Suprapubic skin (tissue), 4 donors: ENCODE results near the gene FBXL20.
A peak's percentile ranks its signal among the peaks of the same experiment; 100 is the strongest.

Experiments
- POLR2A ChIP-seq, 2 donors: fragments of 450-650 bp; IDR thresholded peaks; one replicate each; pipeline ENCODE4 v1.6.1; 2017; ENCODE audit warnings: antibody characterized with exemption in 2 of 2, mild to moderate bottlenecking in 2 of 2, moderate library complexity in 2 of 2
- POLR2AphosphoS5 ChIP-seq, 3 donors: sonication (generic); formaldehyde crosslinking; IDR thresholded peaks; one replicate each; pipeline ENCODE4 v1.6.1; 2017; ENCODE audit warnings: antibody characterized with exemption in 3 of 3
- TF ChIP-seq, protein P1 (sequence below), 2 donors: fragments of 200-600 bp in 1 of 2; fragments of 450-650 bp in 1 of 2; sonication (generic) in 1 of 2; IDR thresholded peaks; one replicate each; pipeline ENCODE4 v1.5.1; 2016 to 2019; ENCODE audit warnings: antibody characterized with exemption in 2 of 2, mild to moderate bottlenecking in 1 of 2, moderate library complexity in 1 of 2

GRCh38 chr17:39212841-39213480, 188.5 kb downstream of the FBXL20 start:
- TF ChIP-seq, protein P1, sequence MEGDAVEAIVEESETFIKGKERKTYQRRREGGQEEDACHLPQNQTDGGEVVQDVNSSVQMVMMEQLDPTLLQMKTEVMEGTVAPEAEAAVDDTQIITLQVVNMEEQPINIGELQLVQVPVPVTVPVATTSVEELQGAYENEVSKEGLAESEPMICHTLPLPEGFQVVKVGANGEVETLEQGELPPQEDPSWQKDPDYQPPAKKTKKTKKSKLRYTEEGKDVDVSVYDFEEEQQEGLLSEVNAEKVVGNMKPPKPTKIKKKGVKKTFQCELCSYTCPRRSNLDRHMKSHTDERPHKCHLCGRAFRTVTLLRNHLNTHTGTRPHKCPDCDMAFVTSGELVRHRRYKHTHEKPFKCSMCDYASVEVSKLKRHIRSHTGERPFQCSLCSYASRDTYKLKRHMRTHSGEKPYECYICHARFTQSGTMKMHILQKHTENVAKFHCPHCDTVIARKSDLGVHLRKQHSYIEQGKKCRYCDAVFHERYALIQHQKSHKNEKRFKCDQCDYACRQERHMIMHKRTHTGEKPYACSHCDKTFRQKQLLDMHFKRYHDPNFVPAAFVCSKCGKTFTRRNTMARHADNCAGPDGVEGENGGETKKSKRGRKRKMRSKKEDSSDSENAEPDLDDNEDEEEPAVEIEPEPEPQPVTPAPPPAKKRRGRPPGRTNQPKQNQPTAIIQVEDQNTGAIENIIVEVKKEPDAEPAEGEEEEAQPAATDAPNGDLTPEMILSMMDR (IDR thresholded peaks at IDR 0.05), result no peak
- TF ChIP-seq POLR2AphosphoS5 (IDR thresholded peaks at IDR 0.05), result peak in 1 of 3 donors; percentile 14
- no peak for TF ChIP-seq POLR2A (IDR thresholded peaks at IDR 0.05)
